GM21360 (cell line): ENCODE data around the gene BSPRY.
"Not testable (repeated sequence)": the region's sequence is repeated elsewhere in the genome, so short reads cannot be mapped to it uniquely, and the experiment has no call there.

Source experiments
- ATAC-seq: cut with Tn5 transposase; IDR thresholded peaks from one replicate; pipeline ENCODE4 v1.9.1; 2021; ENCODE audit warnings: mild to moderate bottlenecking, moderate library complexity; ENCODE audit not compliant: unreplicated experiment

BSPRY gene

DNA sequence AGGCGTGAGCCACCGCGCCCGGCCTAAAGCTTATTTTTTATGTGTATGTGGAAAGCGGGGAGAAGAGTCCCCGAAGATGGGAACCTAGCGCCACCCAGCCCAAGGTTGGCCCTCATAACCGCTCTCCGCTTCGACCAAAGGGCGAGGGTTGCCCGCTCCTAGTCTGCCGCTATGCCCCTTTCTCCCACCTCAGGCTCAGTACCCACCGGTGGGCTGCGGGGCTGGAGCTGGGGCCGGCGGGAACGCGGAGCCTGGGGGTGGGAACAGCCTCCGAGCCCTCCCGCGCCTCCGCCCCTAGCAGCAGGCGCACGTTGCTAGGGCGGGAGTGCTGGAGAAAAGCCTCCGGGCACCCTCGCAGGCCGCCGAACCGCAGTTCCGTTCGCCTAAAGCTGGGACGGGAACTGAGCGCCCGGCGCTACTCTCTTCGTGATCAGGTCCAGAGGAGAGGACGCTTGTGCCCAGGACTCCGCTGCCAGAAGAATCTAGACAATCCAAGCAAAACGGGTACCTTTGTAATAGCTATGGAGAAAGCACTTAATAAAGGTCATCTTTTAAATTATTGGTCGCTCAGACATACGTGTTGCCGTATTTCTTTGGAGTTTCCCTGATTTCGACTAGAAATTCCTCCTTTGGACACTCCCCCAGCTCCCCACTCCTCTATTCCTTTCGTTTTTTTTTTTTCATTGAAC, 9.2 kb upstream of the BSPRY start, which contains the start of gene WDR31:
Gene WDR31 (minus strand): TSS at position 265 of the 689 bp plus-strand sequence. CDS start 8,253 bp downstream, outside the sequence.
- peak; percentile 95 for ATAC-seq

GRCh38 chr9:113341712-113342410, 7.5 kb upstream of the BSPRY start:
- ATAC-seq: no peak

DNA sequence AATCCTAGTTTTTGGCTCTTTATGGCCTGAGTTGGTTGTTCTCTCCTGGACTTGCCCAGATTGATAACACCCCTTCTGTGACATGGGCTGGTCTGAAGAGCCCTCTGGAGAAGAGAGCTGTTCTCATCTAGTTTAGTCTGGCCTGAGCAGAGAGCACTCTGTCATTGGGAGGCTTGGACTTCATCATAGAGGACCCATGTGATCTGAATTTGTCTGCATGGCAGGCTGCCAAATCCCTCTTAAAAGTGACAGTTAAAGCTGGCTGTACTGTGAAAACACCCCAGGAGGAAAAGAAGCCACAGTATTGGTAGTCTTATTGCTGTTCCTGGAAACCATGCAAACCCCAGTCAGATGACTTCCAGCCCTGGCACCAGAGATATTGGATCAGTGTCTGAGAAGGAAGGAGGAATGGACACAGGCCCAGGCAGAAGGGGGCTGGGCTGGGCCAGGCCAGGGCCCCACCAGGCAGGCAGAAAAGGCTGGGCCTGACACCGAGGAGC, 5.6 kb upstream of the BSPRY start:
- ATAC-seq: no peak

DNA sequence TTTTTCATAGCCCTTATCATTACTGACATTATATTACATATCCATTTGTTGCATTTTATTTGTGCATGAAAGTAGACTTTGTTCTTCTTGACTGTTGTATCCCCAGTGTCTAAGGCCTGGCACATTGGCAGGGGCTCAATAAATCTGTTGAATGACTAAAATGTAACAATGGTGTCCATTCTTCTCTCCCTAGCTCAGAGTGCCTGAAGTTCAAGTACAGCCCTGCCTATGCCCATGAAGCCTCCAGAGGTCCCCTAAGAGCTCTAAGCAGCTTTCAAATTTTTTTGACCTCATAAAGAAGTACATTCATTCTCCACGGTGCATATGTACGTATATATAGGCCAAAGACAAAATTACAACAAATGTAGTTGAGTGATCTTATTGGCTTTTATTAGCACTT, 4.2 kb upstream of the BSPRY start:
- ATAC-seq: no peak

- ATAC-seq: no peak
These were observed 3.7 kb upstream of the BSPRY start for GRCh38 chr9:113345671-113346070.

DNA sequence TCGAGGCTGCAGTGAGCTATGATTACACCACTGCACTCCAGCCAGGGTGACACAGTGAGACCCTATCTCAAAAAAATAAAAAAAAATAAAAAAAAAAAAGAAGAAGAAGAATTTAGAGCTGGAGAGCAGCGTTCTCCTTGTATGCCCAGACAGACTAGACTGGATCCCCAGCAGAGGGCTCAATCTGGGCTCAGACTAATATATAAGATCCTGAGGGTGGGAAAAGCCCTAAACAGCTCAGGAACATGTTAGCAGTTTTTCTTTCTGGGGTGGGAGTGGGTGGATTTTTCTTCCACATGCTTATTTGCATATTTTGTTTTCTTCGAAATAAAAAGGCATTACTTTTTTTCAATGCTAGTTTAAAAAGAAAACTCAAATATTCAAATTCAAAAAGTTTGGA, 904 bp upstream of the BSPRY start:
- ATAC-seq: no peak

DNA sequence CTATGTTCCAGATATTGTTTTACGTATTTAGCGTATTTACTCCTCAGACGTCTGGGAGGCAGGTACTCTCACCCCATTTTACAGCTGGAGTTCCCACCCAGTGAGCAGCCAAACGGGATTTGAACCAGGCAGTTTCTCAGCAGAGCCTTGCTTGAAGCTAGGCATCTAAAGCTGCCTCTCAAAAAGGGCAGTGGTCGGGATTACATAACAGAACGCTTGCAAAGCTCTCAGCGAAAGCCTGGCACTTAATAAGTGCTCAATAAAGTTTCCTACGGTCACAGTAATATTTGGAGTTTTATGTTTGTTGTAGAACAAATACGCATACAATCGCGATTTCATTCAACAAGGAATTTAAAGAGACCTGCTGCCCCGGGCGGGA, 286 bp upstream of the BSPRY start:
- no peak for ATAC-seq

- ATAC-seq: no peak
These were observed 843 bp downstream of the BSPRY start for GRCh38 chr9:113350107-113350661.

- no peak for ATAC-seq
These were observed 1.6 kb downstream of the BSPRY start for GRCh38 chr9:113350937-113351336.

DNA sequence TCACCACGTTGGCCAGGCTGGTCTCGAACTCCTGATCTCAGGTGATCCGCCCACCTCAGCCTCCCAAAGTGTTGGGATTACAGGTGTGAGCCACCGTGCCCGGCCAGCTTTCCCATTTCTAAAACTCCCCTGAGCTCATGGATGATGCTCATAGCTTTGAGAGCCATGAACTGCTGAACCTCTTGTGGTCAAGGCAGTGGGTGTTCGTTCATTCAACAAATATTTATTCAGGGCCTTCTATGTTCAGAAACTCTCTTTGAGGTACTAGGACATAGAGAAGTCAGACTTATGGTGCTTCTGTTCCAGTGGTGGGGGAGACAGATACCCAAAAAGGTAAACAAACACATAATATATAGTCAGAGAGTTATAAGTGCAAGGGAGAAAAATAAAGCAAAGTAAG, 2.7 kb downstream of the BSPRY start:
- no peak for ATAC-seq

GRCh38 chr9:113352411-113352810, 3.1 kb downstream of the BSPRY start:
- ATAC-seq: no peak

- ATAC-seq: no peak
These were observed 5.8 kb downstream of the BSPRY start for GRCh38 chr9:113355040-113355596.

- no peak for ATAC-seq
These were observed 7.4 kb downstream of the BSPRY start for GRCh38 chr9:113356686-113357292.

- no peak for ATAC-seq
These were observed 10.0 kb downstream of the BSPRY start for GRCh38 chr9:113359385-113359784.

DNA sequence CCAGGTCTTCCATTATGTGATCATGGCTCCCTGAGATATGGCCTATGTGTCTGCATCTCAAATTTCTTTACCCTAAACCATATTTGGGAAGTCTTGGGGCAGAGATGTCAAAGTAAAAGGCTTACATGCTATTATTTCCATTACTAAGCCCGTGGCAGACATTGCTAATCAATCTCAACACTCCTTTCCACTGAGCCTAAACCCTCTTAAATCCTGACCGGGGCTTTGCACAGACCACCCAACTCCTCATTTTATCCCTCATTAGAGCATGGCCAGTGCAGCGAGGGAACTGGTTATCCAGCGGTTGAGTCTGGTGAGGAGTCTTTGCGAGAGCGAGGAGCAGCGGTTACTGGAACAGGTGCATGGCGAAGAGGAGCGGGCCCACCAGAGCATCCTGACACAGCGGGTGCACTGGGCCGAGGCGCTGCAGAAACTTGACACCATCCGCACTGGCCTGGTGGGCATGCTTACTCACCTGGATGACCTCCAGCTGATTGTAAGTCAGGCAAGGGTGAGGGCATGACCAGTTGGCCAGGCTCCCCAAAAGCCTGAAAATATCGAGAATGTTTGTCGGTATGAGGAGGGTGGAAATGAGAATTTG, 11.0 kb downstream of the BSPRY start:
- no peak for ATAC-seq

GRCh38 chr9:113361304-113362018, 12.1 kb downstream of the BSPRY start:
- no peak for ATAC-seq

- no peak for ATAC-seq
These were observed 14.0 kb downstream of the BSPRY start for GRCh38 chr9:113363336-113363735.

DNA sequence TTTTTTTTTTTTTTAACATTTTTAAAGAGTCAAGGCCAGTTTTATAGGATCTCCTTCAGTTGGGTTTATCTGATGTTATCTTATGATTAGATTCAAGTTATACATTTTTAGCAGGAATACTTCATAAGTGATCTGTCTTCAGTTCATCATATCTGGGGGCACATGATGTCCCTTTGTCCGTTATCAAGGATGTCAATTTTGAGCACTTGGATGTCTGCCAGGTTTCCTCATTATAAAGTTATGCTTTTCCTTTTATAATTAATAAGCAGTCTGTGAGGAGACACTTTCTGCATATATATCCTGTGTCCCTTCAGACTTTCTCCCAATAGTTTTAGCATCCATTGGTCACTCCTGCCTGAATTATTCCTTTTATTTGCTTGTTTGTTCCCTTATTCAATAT, 15.6 kb downstream of the BSPRY start:
- no peak for ATAC-seq

DNA sequence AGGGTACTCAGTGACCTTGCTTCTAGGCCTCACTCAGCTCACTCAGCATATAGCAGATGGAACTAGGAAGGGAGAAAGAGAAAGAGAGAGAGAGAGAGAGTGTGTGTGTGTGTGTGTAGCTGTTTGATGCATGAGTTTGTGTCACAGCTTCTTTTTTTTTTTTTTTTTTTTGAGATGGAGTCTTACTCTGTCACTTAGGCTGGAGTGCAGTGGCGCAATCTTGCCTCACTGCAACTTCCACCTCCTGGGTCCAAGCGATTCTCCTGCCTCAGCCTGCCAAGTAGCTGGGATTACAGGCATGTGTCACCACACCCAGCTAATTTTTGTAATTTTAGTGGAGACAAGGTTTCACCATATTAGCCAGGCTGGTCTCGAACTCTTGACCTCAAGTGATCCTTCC, 16.3 kb downstream of the BSPRY start:
- ATAC-seq: not testable (repeated sequence)

- no peak for ATAC-seq
These were observed 19.1 kb downstream of the BSPRY start for GRCh38 chr9:113368348-113368981.
